Peyer's patch (tissue), 4 donors: ENCODE results near the gene HNRNPR. TPM values are rescaled to one million over a fixed set of nuclear protein-coding genes. Genes with fewer than 3 reads are reported as not detected.

ENCODE experiments used
- DNase-seq, 3 donors: peaks; one replicate each; pipeline ENCODE4 v3.0.0-alpha.2; 2017 to 2019
- H3K27ac ChIP-seq, 4 donors: fragments of 200-600 bp; sonication (generic); one replicate each; pipeline ENCODE4 v1.5.1; 2016 to 2019
- H3K27me3 ChIP-seq, 2 donors: fragments of 200-600 bp; sonication (generic); one replicate each; pipeline ENCODE4 v1.5.1; 2019
- H3K36me3 ChIP-seq, 3 donors: fragments of 200-600 bp; sonication (generic); one replicate each; pipeline ENCODE4 v1.5.1; 2016 to 2019
- H3K4me1 ChIP-seq, 4 donors: fragments of 200-600 bp; sonication (generic); one replicate each; pipeline ENCODE4 v1.5.1; 2016 to 2019
- H3K4me3 ChIP-seq, 4 donors: fragments of 200-600 bp; sonication (generic); 1 replicate in 3 of 4; 2 replicates in 1 of 4; pipeline ENCODE4 v1.5.1; 2016 to 2019; ENCODE audit warnings: mild to moderate bottlenecking in 1 of 4
- H3K9me3 ChIP-seq, 4 donors: fragments of 200-600 bp; sonication (generic); one replicate each; pipeline ENCODE4 v1.5.1; 2016 to 2019; ENCODE audit warnings: mild to moderate bottlenecking in 1 of 4
- CTCF ChIP-seq, 6 experiments: fragments of 450-650 bp in 4 of 6; fragments of 200-600 bp in 2 of 6; sonication (generic) in 1 of 6; IDR thresholded peaks; one replicate each; pipeline ENCODE4 v1.5.1; 2017 to 2019; ENCODE audit warnings: antibody characterized with exemption in 6 of 6, mild to moderate bottlenecking in 3 of 6, moderate library complexity in 1 of 6
- POLR2A ChIP-seq, 2 donors: fragments of 450-650 bp; IDR thresholded peaks; one replicate each; pipeline ENCODE4 v1.5.1; 2017; ENCODE audit warnings: antibody characterized with exemption in 2 of 2, mild to moderate bottlenecking in 2 of 2, moderate library complexity in 2 of 2
- total RNA-seq, 4 donors: library from RNA; depleted of rRNA; stranded (reverse); fragments of >200 nt; gene quantifications; one replicate each; pipeline ENCODE4 v1.1.0, GENCODE V29; 2016

HNRNPR gene
- total RNA-seq, 4 donors from 2014 or later = 39.4 to 122 (median 54.8) TPM

- H3K27ac ChIP-seq = no peak overlapping the region
- H3K4me3 ChIP-seq = no peak overlapping the region
- no peak for TF ChIP-seq CTCF (IDR thresholded peaks at IDR 0.05)
- TF ChIP-seq POLR2A (IDR thresholded peaks at IDR 0.05) = no peak
- no peak for DNase-seq
- H3K36me3 ChIP-seq = peaks cover 0 to 53% (median 0%) of the 10 kb centered on the region in 3 donors
- peaks cover 2 to 31% (median 5%) of the 10 kb centered on the region in 4 donors for H3K4me1 ChIP-seq
- peaks cover 0 to 44% (median 14%) of the 10 kb centered on the region in 4 donors for H3K9me3 ChIP-seq
- H3K27me3 ChIP-seq = no peaks in the 10 kb centered on the region
Observed at GRCh38 chr1:23366146-23366545, 22.1 kb upstream of the HNRNPR start.

- TF ChIP-seq POLR2A (IDR thresholded peaks at IDR 0.05) = no peak
- TF ChIP-seq CTCF (IDR thresholded peaks at IDR 0.05) = no peak
- no peak overlapping the region for H3K4me3 ChIP-seq
- DNase-seq = no peak
- H3K9me3 ChIP-seq = peaks cover 0 to 55% (median 15%) of the 10 kb centered on the region in 4 donors
- H3K27ac ChIP-seq = no peak overlapping the region
- H3K36me3 ChIP-seq = peaks cover 0 to 72% (median 0%) of the 10 kb centered on the region in 3 donors
- no peaks in the 10 kb centered on the region for H3K27me3 ChIP-seq
- H3K4me1 ChIP-seq = peaks cover 0 to 13% (median 0%) of the 10 kb centered on the region in 4 donors
Observed at GRCh38 chr1:23362218-23362713, 18.2 kb upstream of the HNRNPR start.

GRCh38 chr1:23358310-23358875, 14.3 kb upstream of the HNRNPR start:
- TF ChIP-seq CTCF (IDR thresholded peaks at IDR 0.05) = no peak
- no peak for TF ChIP-seq POLR2A (IDR thresholded peaks at IDR 0.05)
- Histone ChIP-seq H3K27ac (no peak overlapping the region), H3K4me1 (no peaks in the 10 kb centered on the region), H3K4me3 (no peak overlapping the region), H3K36me3 (peaks cover 0 to 41% (median 0%) of the 10 kb centered on the region in 3 donors), H3K27me3 (no peaks in the 10 kb centered on the region), H3K9me3 (peaks cover 0 to 34% (median 15%) of the 10 kb centered on the region in 4 donors)
- no peak for DNase-seq

GRCh38 chr1:23357138-23357908, 13.2 kb upstream of the HNRNPR start:
- no peak for DNase-seq
- no peak for TF ChIP-seq POLR2A (IDR thresholded peaks at IDR 0.05)
- TF ChIP-seq CTCF (IDR thresholded peaks at IDR 0.05) = no peak

GRCh38 chr1:23356471-23357137, 12.5 kb upstream of the HNRNPR start:
- no peak for TF ChIP-seq CTCF (IDR thresholded peaks at IDR 0.05)
- no peak for TF ChIP-seq POLR2A (IDR thresholded peaks at IDR 0.05)
- Histone ChIP-seq H3K4me1 (no peaks in the 10 kb centered on the region), H3K27ac (no peak overlapping the region), H3K27me3 (no peaks in the 10 kb centered on the region), H3K4me3 (no peak overlapping the region), H3K9me3 (peaks cover 0 to 16% (median 3%) of the 10 kb centered on the region in 4 donors), H3K36me3 (peaks cover 0 to 23% (median 0%) of the 10 kb centered on the region in 3 donors)
- no peak for DNase-seq

More at GRCh38 chr1:23357138-23357908, 13.2 kb upstream of the HNRNPR start:
- H3K36me3 ChIP-seq = peaks cover 0 to 31% (median 0%) of the 10 kb centered on the region in 3 donors
- H3K9me3 ChIP-seq = peaks cover 0 to 23% (median 7%) of the 10 kb centered on the region in 4 donors
- no peak overlapping the region for H3K27ac ChIP-seq
- no peak overlapping the region for H3K4me3 ChIP-seq
- no peaks in the 10 kb centered on the region for H3K4me1 ChIP-seq
- H3K27me3 ChIP-seq = no peaks in the 10 kb centered on the region
